Putamen (tissue), 1 donor: ENCODE data around the gene RHOXF2.
"Not testable (repeated sequence)": the region's sequence is repeated elsewhere in the genome, so short reads cannot be mapped to it uniquely, and the experiment has no call there.

Source experiments
- DNase-seq: peaks from one replicate; pipeline ENCODE4 v3.0.0-alpha.2; 2016; ENCODE audit warnings: low spot score

The RHOXF2 gene, protein sequence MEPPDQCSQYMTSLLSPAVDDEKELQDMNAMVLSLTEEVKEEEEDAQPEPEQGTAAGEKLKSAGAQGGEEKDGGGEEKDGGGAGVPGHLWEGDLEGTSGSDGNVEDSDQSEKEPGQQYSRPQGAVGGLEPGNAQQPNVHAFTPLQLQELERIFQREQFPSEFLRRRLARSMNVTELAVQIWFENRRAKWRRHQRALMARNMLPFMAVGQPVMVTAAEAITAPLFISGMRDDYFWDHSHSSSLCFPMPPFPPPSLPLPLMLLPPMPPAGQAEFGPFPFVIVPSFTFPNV

DNA sequence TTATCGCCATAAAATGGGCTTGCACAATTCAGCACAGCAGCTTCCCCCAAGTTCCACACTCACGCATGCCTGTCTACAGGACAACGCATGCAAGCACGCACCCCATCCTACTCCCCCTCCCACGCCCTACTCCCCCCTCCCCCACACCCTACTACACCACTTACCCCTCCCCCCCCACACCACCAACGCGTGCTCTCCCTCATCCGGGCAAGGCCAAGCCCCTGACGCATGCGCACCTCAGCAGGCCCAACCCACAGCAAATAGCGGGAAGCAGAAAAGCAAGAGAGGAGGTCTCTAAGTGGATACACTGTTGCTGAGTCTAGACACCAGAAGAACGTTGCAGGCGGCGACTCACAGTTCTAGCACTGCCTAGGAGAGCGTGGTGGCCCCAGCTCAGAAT is at the start of gene RHOXF2:
RHOXF2 (plus strand) TSS at position 301 of the 400 bp plus-strand sequence. CDS start 138 bp downstream, outside the sequence.
- DNase-seq, result not testable (repeated sequence)

DNA sequence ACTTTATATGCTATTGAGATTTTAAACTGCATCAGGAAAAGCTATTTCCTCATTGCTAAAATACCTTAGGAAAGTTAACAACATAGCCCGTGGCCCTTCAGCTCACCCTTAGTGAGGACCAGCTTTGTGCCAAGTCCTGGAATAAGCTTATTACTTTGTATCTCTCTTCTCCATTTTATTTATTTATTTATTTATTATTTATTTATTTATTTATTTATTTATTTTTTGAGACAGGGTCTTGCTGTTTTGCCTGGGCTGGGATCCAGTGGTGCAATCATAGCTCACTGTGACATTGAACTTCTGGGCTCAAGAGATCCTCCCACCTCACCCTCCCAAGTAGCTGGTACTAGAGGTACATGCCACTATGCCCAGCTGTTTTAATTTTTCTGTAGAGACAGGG is 49.0 kb upstream of the RHOXF2 start:
- no peak for DNase-seq

DNA sequence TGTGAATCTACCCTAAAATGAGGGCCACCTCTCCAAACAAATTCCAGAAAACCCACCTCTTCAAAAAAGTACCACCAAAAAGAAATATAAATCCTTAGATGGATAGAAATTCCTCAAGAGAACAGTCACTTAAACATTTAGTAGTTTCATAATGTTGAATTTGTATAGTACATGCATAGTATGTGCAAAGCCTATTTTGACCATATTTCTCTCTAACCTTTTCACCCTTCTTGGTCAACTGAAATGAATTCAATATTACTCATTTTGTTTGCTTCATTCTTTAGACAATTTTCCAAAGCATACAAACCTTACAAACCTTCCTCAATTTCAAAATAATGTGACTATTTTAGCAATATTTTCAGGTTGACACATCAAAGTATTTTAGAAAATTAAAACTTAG is 46.8 kb upstream of the RHOXF2 start:
- DNase-seq, result no peak

DNA sequence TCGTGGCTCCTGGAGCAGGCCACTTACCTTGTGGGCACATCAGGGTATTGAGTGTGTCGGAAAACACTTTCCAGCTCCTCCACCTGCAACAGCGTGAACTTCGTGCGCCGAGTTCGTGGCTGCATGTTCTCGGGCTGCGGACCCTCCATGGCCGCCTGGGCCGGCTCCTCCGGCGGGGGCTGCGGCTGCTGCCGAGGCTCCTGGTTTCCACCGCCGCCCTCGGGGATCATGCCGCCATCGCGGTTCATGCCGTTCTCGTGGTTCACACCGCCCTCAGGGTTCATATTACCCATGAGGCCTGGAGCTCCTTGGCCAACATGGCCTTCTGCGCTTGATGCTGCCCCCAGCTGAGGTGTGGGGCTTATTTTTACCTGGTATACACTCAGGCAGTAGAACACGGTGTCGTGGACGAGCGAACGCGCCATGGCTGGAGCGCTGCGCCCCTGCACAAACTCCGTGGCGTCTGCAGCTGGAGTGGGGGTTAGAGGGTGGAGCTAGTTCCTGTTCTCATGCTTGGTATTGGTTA is 42.9 kb upstream of the RHOXF2 start, which contains the start of gene RHOXF1:
RHOXF1 (minus strand) TSS at position 476 of the 526 bp plus-strand sequence; CDS start at position 425, 51 bp downstream.
- DNase-seq, result no peak

DNA sequence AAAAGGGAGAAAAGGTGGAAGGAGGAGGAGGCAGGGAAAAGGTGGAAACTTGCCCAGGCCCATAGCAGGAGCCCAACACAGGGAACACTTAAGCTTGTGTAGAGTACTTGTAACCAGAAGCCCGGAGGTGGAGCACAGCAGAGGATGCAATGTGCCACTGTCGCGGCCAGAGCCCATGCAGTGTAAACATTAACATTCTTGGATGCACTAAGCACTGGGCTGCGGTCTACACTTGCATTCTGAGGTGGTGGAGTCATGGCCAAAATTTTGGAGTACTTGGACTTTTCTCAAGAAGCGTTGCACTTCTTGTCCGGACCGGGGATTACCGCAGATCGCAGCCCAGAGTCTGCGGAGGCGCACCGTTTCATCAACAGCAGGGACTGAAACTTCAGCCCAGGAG is 38.2 kb upstream of the RHOXF2 start:
- DNase-seq, result no peak

DNA sequence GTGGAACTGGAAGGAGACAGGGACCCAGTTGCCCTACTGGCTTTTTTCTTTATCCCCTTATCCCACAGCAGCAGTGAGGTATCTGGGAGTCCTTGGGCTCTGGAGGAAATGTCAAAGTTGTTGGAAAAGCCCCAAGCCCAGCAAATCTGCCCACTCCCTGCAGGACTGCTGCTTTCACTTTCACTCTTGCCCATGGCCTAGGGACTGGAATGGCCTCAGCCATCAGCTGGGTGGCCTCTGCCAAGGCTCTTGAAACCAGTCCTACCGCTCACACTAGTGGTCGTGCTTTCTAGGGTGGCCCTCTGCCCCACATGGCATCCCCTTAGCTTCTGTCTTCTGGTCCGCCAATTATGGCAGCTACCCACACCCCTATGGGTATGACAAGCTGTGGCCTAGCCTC is 33.0 kb upstream of the RHOXF2 start:
- no peak for DNase-seq

DNA sequence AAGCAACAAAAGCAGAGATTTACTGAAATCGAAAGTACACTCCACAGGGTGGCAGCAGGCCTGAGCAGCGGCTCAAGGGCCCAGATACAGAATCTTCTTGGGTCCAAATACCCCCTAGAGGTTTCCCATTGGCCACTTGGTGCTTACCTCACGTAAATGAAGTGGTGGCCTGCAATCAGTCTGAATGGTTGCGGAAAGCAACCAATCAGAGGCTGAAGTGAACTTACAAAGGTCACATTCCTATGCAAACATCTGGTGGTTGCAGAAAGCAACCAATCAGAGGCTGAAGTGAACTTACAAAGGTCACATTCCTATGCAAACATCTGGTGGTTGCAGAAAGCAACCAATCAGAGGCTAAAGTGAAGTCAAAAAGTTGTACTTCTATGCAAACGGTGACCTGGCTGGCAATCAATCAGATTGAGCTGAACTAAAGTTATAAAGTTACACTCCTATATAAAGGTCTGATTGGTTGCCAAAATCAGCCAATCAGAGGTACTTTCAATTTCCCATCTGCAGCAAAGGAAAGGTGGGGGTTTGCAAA is 30.0 kb upstream of the RHOXF2 start:
- DNase-seq, result not testable (repeated sequence)

DNA sequence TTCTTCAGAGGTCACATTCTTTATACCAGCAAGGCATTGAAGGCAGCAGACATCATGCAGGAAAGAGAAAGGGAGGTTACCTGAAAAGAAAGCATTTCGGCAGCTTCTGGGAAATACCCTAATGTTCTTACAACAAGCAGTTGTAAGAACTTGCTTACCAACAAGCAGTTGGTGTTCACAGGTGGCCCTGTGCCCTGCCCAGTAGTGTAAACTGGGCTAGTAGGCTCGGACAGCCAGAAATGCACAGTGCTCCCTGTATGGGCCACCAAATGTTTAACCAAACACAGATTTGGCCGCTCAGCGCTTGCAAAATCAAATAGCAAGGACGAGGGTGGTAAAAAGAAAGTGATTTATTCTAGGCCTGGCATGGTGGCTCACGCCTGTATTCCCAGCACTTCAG is 22.3 kb upstream of the RHOXF2 start:
- DNase-seq, result no peak

DNA sequence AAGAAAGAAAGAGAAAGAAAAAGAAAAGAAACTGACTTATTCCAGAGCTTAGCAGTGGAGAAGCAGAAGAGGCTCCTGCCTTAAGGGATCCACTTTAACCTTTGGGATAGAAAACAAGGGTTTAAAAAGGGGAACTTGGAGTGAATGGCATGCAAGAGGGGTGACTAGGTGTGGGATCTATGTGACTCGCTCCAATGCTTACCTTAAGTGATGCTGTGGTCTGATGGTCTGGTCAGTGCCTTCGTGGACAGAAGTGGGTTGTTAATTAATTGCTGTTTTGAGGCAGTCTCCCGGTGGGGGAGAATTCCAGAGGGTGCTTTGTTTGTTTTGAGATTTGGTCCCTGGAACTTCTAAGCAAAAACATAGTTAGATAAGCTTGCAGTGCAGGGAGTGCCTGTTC is 21.6 kb upstream of the RHOXF2 start:
- no peak for DNase-seq

DNA sequence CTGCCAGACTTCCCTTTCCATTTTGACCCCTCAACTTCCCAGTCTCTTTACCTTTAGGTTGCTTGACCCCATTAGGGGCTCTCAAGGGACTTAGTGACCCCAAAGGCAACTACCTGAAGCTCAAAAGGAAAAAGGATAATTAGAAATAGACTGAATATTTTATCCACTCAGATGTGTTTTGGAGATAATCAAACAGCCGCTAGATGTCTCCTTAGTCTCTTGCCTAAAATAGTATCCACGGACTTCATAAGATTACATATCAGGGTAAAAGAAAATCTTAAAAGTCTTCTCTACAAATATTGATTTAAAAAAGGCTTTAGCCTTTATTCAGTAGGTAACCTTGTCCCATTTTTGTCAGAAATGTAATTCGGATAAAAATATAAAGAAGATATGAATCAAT is 21.0 kb upstream of the RHOXF2 start:
- DNase-seq, result no peak

DNA sequence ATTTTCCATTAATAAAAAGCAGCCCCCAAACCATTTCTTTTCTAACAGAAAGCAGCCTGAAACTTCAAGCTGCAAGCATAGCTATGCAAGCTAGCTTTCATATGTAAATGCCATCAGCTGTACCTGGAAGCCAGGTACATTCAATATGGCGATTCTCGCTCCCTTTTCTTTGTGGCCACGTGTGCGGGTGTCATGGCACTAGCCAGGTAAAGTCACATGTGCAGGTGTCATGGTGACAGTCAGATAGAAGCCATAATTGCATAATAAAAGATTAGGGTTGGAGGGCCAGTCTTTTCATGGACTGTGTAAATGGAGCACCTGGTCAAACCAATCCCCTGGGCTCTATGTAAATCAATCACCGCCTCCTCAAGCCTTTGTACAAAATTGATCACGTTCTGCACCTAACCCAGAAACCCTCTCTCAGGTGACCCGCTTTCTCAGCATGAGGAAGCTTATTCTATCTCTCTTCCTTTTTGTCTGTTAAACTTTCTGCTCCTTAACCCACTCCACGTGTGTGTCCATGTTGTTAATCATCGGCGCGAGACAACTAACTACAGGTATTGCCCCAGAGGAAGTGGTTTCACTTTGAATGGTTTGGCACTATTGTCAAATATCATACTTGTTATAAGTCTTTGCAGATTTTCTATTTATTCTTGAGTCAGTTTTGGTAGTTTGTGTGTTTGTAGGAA is 18.0 kb upstream of the RHOXF2 start:
- DNase-seq, result no peak

DNA sequence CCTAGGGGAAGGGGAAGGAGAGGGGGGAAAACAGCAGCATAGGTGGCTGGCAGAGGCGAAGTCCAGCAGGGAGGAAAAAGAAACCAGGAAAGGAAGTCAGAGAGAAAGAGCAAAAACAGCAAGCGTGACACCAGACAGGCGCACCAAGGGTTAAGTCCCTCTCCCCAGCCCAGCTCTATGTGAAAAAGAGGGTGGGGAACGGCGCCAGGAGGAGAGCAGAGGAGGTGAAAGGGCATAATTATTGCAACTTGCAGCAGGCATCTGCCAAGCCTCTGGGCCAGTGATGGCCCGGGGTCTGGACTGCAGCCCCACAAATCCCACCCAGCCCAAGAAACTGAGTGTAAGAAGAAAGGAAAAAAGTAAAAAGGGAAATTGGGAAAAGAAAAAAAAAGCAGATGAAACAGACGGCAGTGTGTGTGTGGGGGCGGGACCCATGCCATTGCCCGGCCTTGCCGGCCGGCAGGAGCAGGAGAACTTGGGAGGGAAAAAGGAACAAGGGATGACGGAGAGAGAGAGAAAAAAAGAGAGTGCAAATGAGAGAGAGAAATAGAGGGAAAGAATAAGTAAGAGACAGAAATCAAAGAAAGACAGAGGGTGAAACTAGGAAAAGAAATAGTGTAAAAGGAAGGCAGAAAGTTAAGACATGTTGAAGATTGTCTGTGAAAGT is 14.1 kb upstream of the RHOXF2 start:
- no peak for DNase-seq

DNA sequence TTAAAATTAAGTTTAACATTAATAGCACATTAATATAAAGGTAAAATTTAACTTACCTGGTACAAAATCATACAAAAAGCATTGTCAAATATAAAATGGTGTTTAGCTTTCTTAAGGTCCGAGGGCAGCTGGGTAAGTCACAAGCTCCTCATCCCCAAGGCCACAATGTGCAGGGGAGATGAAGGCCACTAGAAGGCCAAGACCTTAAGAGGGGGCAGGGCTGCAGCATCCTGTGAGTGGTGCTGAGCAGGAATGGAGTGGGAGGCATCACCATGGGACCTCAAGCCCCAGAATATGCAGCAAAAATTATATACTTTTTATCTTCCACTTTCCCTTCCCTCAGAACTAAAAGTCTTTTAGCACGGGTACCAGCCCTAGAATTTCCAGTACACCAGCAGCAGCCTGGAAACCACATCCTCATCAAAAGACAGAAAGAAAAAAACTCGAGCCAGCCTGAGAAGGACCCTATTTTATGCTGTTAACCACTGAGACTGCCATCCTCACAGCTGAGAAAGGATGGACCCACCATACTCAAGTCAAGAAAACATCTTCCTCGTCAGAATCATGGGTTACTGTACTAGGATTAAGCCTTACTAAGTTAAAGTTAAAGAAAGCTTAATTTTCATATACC is 13.0 kb upstream of the RHOXF2 start:
- DNase-seq, result no peak

DNA sequence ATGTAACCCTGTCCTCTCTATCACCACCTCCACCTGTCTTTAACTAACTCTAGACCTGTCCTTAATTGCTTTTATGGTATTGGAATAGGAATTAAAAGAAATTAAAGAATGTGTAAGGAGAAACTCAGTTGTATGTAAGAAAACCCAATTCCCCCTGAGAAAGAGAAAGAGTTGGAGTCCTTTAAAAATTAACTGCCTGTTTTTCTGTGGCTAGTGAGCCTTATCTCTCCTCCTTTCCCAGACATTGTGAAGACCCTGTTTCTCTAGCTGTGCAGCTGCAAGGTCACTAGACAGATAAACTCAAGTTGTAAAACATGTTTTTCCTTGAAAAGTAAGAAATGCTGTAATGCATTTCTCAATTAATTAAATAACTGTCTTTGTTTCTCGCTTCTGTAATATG is 12.1 kb upstream of the RHOXF2 start:
- DNase-seq, result not testable (repeated sequence)

DNA sequence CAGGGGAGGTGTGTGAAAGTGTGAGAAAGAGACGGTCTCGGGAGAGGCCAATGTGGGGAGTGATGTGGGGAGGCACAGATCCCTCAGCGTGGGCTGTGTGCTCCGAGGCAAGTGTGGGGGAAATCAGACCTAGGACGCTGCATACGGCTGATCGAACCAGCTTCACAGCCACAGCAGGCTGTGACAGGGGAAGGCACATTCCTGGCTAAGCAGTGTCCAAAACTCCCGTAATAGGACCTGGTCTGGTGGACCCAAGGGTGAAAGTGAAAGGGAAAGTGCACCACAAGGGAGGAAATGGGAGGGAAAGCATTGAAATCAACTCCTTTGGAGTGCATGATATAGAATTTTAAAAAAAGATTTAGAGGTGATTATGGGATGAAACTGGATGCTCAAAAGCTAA is 10.9 kb upstream of the RHOXF2 start:
- DNase-seq, result no peak

DNA sequence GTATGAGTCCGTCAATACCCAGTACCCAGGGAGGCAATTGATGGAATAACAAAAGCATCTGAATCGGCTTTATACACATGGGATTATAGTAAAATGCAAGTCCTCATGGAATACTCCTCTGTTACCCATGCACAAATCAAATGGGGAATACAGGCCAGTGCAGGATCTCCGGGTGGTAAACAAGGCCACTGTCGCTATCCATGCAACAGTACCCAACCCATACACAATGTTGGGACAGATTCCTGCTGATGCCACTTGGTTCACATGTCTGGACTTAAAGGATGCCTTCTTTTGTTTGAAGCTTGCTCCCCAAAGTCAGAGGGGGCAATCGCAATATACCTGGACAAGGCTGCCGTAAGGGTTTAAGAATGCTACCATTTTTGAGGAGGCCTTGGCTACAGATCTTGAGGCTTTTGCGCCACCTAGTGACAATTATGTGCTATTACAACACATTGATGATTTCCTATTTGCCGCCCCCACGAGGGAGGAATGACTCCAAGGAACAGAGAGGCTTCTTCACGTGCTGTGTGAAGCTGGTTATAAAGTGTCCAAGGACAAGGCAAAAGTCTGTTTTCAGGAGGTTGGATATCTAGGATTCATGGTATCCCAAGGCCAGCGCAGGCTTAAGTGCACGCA is 8.2 kb upstream of the RHOXF2 start:
- not testable (repeated sequence) for DNase-seq

DNA sequence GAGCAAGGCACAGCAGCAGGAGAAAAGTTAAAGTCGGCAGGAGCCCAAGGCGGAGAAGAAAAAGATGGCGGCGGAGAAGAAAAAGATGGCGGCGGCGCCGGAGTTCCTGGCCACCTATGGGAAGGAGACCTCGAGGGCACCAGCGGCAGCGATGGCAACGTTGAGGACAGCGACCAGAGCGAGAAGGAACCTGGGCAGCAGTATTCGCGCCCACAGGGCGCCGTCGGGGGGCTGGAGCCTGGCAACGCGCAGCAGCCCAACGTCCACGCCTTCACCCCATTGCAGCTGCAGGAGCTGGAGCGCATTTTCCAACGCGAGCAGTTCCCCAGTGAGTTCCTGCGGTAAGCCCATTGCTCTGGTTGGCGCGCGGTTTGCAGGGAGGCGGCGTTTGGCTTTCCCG is 673 bp downstream of the RHOXF2 start:
- not testable (repeated sequence) for DNase-seq

DNA sequence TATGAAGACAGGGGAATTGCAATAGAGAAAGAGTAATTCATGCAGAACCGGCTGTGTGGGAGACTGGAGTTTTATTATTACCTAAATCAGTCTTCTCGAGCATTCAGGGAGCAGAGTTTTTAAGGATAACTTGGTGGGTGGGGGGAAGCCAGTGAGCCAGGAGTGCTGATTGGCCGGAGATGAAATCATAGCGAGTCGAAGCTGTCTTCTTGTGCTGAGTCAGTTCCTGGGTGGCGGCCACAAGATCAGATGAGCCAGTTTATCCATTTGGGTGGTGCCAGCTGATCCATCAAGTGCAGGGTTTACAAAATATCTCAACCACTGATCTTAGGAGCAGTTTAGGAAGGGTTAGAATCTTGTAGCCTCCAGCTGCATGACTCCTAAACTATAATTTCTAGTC is 34.8 kb downstream of the RHOXF2 start:
- not testable (repeated sequence) for DNase-seq

DNA sequence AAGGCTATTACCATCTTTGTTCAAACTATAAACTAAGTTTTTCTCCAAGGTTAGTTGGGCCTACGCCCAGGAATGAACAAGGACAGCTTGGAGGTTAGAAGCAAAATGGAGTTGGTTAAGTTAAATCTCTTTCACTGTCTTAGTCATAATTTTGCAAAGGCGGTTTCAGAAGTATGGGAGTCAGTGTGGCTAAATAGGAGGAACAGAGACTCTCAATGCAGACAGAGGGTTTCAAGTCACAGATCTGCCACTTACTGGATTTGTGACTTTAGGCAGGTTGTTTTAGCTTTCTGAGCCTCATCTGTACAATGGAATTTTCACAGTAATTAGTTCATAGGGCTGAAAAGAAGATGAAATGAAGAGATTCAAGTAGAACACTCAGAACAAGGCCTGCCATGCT is 35.3 kb downstream of the RHOXF2 start:
- DNase-seq, result not testable (repeated sequence)

DNA sequence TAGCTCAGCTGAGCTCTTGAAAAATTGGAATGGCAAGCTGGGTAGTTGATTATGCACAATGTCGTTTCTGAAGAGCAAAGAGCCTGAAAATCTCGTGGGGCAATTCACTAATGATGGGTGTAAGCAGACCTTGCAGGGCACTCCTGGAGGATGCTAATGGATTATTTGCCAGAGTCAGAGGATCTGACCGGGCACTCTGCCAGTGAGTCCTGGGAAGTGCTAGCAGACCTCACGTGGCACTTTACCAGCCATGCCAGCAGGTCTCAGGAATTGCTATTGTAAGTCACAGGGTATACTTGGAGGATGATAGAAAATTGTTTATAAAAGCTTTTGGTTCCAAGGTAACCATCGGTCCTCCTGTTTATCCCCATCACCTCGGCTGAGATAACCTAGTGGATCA is 37.4 kb downstream of the RHOXF2 start:
- DNase-seq, result not testable (repeated sequence)

DNA sequence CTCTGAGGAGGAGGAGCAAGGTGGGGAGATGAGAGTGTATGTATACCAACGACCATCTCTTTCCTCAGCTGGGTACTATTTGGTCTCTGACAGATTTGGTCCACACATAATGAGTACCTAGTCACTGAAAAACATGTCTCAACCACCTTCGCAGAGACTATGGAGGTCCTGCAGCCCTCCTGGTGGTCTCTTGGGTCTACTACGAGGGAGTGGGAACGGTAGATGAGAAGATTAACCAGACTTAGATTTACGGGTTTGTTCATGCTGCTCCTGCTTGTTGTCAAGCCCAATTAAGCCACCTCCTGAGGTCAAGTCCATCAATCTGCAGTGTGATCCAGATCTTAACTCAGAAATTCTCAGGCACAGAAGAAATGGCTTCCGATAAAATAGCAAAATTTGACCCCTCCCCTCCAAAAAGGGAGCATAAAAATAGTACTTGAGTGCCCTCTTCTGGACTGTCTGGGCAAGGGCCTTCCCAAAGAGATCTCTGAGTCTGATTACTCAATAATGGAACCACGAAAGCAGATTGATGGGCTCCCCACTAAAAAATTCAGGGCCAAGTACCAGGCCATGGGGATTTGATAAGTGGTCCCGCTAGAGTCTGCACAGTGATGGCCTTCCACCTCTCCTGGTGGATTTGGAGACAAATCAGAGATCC is 38.3 kb downstream of the RHOXF2 start:
- not testable (repeated sequence) for DNase-seq
